CD8-positive, alpha-beta memory T cell (primary cell): Measurements from ENCODE around the gene RTCA. TPM values are rescaled to one million over a fixed set of nuclear protein-coding genes. Genes with fewer than 3 reads are reported as not detected.

Source experiments
- CTCF ChIA-PET: fragments of 350-600 bp; sonication (Branson Sonifier 250); formaldehyde crosslinking; loops from one replicate; lab custom pipeline; 2021; ENCODE audit warnings: antibody characterized with exemption; lab: Charles Lee
- POLR2A ChIA-PET: fragments of 350-600 bp; sonication (Branson Sonifier 250); formaldehyde crosslinking; loops from one replicate; lab custom pipeline; 2021; ENCODE audit warnings: antibody characterized with exemption; lab: Charles Lee
- DNase-seq, 5 donors: peaks; one replicate each; pipeline versions ENCODE4 v3.0.0 to v3.0.0-alpha.2; 2020 to 2022; ENCODE audit warnings: mixed read lengths in 1 of 5
- H3K27ac ChIP-seq: one replicate; pipeline ENCODE4 v1.7.0; 2013; ENCODE audit warnings: low read depth, mild to moderate bottlenecking, low read length, moderate library complexity
- H3K27me3 ChIP-seq: 2 replicates; pipeline ENCODE4 v1.7.0; 2013; ENCODE audit warnings: low read length, mild to moderate bottlenecking; ENCODE audit not compliant: insufficient read depth, poor library complexity, severe bottlenecking
- H3K36me3 ChIP-seq: 2 replicates; pipeline ENCODE4 v1.7.0; 2013; ENCODE audit warnings: mild to moderate bottlenecking, low read length, moderate library complexity; ENCODE audit not compliant: insufficient read depth
- H3K4me1 ChIP-seq: 2 replicates; pipeline ENCODE4 v1.7.0; 2013; ENCODE audit warnings: mild to moderate bottlenecking, low read length, moderate library complexity; ENCODE audit not compliant: insufficient read depth
- H3K4me3 ChIP-seq: 2 replicates; pipeline ENCODE4 v1.7.0; 2013; ENCODE audit warnings: mild to moderate bottlenecking, low read length
- H3K9me3 ChIP-seq: 2 replicates; pipeline ENCODE4 v1.7.0; 2013; ENCODE audit warnings: mild to moderate bottlenecking, low read length
- H3K27ac Mint-ChIP-seq, 8 donors: one replicate each; pipeline ENCODE4 v1.8.0; 2020 to 2021; ENCODE audit warnings: mixed read lengths in 8 of 8, mild to moderate bottlenecking in 6 of 8, inconsistent platforms in 3 of 8, moderate library complexity in 3 of 8
- H3K27me3 Mint-ChIP-seq, 2 donors: one replicate each; pipeline ENCODE4 v1.8.0; 2020 to 2021; ENCODE audit warnings: mixed read lengths in 2 of 2, mild to moderate bottlenecking in 1 of 2, moderate library complexity in 1 of 2
- H3K36me3 Mint-ChIP-seq, 3 donors: one replicate each; pipeline ENCODE4 v1.8.0; 2020 to 2021; ENCODE audit warnings: mixed read lengths in 3 of 3, inconsistent platforms in 1 of 3, mild to moderate bottlenecking in 1 of 3
- H3K4me1 Mint-ChIP-seq, 3 donors: one replicate each; pipeline ENCODE4 v1.8.0; 2020 to 2021; ENCODE audit warnings: mixed read lengths in 3 of 3, inconsistent platforms in 1 of 3, mild to moderate bottlenecking in 1 of 3
- H3K4me3 Mint-ChIP-seq, 7 donors: one replicate each; pipeline ENCODE4 v1.8.0; 2020 to 2021; ENCODE audit warnings: mixed read lengths in 7 of 7, mild to moderate bottlenecking in 6 of 7, moderate library complexity in 4 of 7, inconsistent platforms in 2 of 7
- H3K9me3 Mint-ChIP-seq, 5 donors: one replicate each; pipeline ENCODE4 v1.8.0; 2020 to 2022; ENCODE audit warnings: mixed read lengths in 5 of 5, mild to moderate bottlenecking in 3 of 5, moderate library complexity in 2 of 5, inconsistent platforms in 1 of 5
- polyA plus RNA-seq: library from polyadenylated mRNA; unstranded; fragments of 300-500 nt; fragmentation: Illumina TruSeq; gene quantifications from one replicate; pipeline ENCODE4 v1.2.3, GENCODE V29; 2021
- total RNA-seq, 2 experiments: library from RNA; stranded (reverse); gene quantifications; one replicate each; pipeline ENCODE4 v1.2.3, GENCODE V29; 2021

RTCA gene
- total RNA-seq (10 to 100 TPM; 64.5 to 68.3 TPM), polyA plus RNA-seq (25.2 TPM)

GRCh38 chr1:100265931-100266740, at the start of gene RTCA:
Gene RTCA, plus strand, starts transcription at chr1:100266216. Its CDS starts 160 bp downstream, at chr1:100266376.
- Histone ChIP-seq H3K27me3 (no peaks in the 10 kb centered on the region), H3K9me3 (no peaks in the 10 kb centered on the region), H3K27ac (peak within 1 kb of the TSS; percentile 93), H3K4me3 (peak within 1 kb of the TSS; percentile 97), H3K36me3 (peaks cover 8% of the 10 kb centered on the region), H3K4me1 (peaks cover 36% of the 10 kb centered on the region)
- peaks cover 0 to 3% (median 2%) of the 10 kb centered on the region in 5 donors for H3K9me3 Mint-ChIP-seq
- peaks cover 10 to 45% (median 16%) of the 10 kb centered on the region in 3 donors for H3K36me3 Mint-ChIP-seq
- DNase-seq = peak; percentile 93 to 98 (median 95)
- H3K4me1 Mint-ChIP-seq = peaks cover 45 to 60% (median 54%) of the 10 kb centered on the region in 3 donors
- POLR2A ChIA-PET = interaction anchor here (0.6 to 2.2 kb wide), 11 partner anchors 16 to 188 kb away, joined by 3 to 13 read pairs (median 3); partner anchors contain the start of genes CDC14A, DBT, SASS6 and TRMT13
- H3K27ac Mint-ChIP-seq = peak within 1 kb of the TSS; percentile 80 to 98 (median 98)
- CTCF ChIA-PET = interaction anchor here (0.7 to 2.6 kb wide), 10 partner anchors 16 to 194 kb away, joined by 3 to 11 read pairs (median 4); partner anchors contain the start of genes CDC14A and DBT
- peaks cover 0 to 4% of the 10 kb centered on the region in 2 donors for H3K27me3 Mint-ChIP-seq
- peak within 1 kb of the TSS; percentile 94 to 100 (median 100) for H3K4me3 Mint-ChIP-seq

GRCh38 chr1:100217834-100218233, 48.2 kb upstream of the RTCA start:
- ChIA-PET POLR2A (no interaction called here), CTCF (no interaction called here)
- H3K9me3 ChIP-seq = no peaks in the 10 kb centered on the region
- peaks cover 10% of the 10 kb centered on the region for H3K36me3 ChIP-seq
- no peak overlapping the region for H3K27ac ChIP-seq
- Mint-ChIP-seq H3K36me3 (peaks cover 12 to 61% (median 17%) of the 10 kb centered on the region in 3 donors), H3K27me3 (no peaks in the 10 kb centered on the region), H3K27ac (peak overlapping the region in 1 of 8 donors; percentile 29), H3K4me3 (no peak overlapping the region), H3K4me1 (peaks cover 5 to 17% (median 15%) of the 10 kb centered on the region in 3 donors), H3K9me3 (no peaks in the 10 kb centered on the region)
- H3K27me3 ChIP-seq = no peaks in the 10 kb centered on the region
- no peak for DNase-seq
- H3K4me1 ChIP-seq = no peaks in the 10 kb centered on the region
- no peak overlapping the region for H3K4me3 ChIP-seq

- peaks cover 12 to 53% (median 18%) of the 10 kb centered on the region in 3 donors for H3K36me3 Mint-ChIP-seq
- no peaks in the 10 kb centered on the region for H3K4me1 ChIP-seq
- ChIA-PET POLR2A (interaction anchor here (0.8 kb wide), 1 partner anchor 241 kb away, joined by 6 read pairs; no protein-coding TSS in a partner anchor), CTCF (no interaction called here)
- no peak overlapping the region for H3K4me3 ChIP-seq
- peaks cover 5 to 18% (median 15%) of the 10 kb centered on the region in 3 donors for H3K4me1 Mint-ChIP-seq
- H3K9me3 Mint-ChIP-seq = no peaks in the 10 kb centered on the region
- H3K36me3 ChIP-seq = peaks cover 2% of the 10 kb centered on the region
- no peaks in the 10 kb centered on the region for H3K27me3 Mint-ChIP-seq
- H3K27ac ChIP-seq = no peak overlapping the region
- H3K27me3 ChIP-seq = no peaks in the 10 kb centered on the region
- no peak for DNase-seq
- H3K27ac Mint-ChIP-seq = peak overlapping the region in 6 of 8 donors; percentile 40 to 81 (median 64)
- peak overlapping the region in 2 of 7 donors; percentile 3 to 28 for H3K4me3 Mint-ChIP-seq
- H3K9me3 ChIP-seq = no peaks in the 10 kb centered on the region
Observed at GRCh38 chr1:100219457-100219856, 46.6 kb upstream of the RTCA start.

GRCh38 chr1:100219883-100220282, 46.1 kb upstream of the RTCA start:
- Histone ChIP-seq H3K4me3 (no peak overlapping the region), H3K36me3 (no peaks in the 10 kb centered on the region), H3K27ac (no peak overlapping the region), H3K4me1 (no peaks in the 10 kb centered on the region), H3K27me3 (no peaks in the 10 kb centered on the region), H3K9me3 (no peaks in the 10 kb centered on the region)
- no peak for DNase-seq
- POLR2A ChIA-PET = no interaction called here
- H3K4me1 Mint-ChIP-seq = peaks cover 5 to 18% (median 15%) of the 10 kb centered on the region in 3 donors
- H3K4me3 Mint-ChIP-seq = peak overlapping the region in 1 of 7 donors; percentile 3
- H3K27ac Mint-ChIP-seq = peak overlapping the region in 6 of 8 donors; percentile 40 to 81 (median 64)
- peaks cover 12 to 49% (median 16%) of the 10 kb centered on the region in 3 donors for H3K36me3 Mint-ChIP-seq
- no peaks in the 10 kb centered on the region for H3K9me3 Mint-ChIP-seq
- CTCF ChIA-PET = no interaction called here
- H3K27me3 Mint-ChIP-seq = no peaks in the 10 kb centered on the region

- Histone ChIP-seq H3K27ac (no peak overlapping the region), H3K4me3 (no peak overlapping the region), H3K4me1 (no peaks in the 10 kb centered on the region), H3K9me3 (no peaks in the 10 kb centered on the region), H3K27me3 (no peaks in the 10 kb centered on the region), H3K36me3 (no peaks in the 10 kb centered on the region)
- H3K9me3 Mint-ChIP-seq = no peaks in the 10 kb centered on the region
- H3K4me1 Mint-ChIP-seq = peaks cover 5 to 18% (median 15%) of the 10 kb centered on the region in 3 donors
- peaks cover 12 to 41% (median 14%) of the 10 kb centered on the region in 3 donors for H3K36me3 Mint-ChIP-seq
- no peaks in the 10 kb centered on the region for H3K27me3 Mint-ChIP-seq
- CTCF ChIA-PET = interaction anchor here (0.9 to 1.2 kb wide), 3 partner anchors 10 to 15 kb away, joined by 3 read pairs; no protein-coding TSS in a partner anchor
- H3K4me3 Mint-ChIP-seq = no peak overlapping the region
- H3K27ac Mint-ChIP-seq = peak overlapping the region in 1 of 8 donors; percentile 25
- POLR2A ChIA-PET = no interaction called here
- DNase-seq = no peak
Observed at GRCh38 chr1:100222428-100222827, 43.6 kb upstream of the RTCA start.

GRCh38 chr1:100229681-100230443, 36.2 kb upstream of the RTCA start:
- Histone ChIP-seq H3K4me1 (no peaks in the 10 kb centered on the region), H3K36me3 (peaks cover 5% of the 10 kb centered on the region), H3K27me3 (no peaks in the 10 kb centered on the region), H3K9me3 (no peaks in the 10 kb centered on the region), H3K27ac (no peak overlapping the region), H3K4me3 (no peak overlapping the region)
- ChIA-PET POLR2A (no interaction called here), CTCF (no interaction called here)
- DNase-seq = no peak
- Mint-ChIP-seq H3K4me1 (no peaks in the 10 kb centered on the region), H3K36me3 (peaks cover 0 to 72% (median 24%) of the 10 kb centered on the region in 3 donors), H3K27me3 (no peaks in the 10 kb centered on the region), H3K9me3 (no peaks in the 10 kb centered on the region), H3K4me3 (no peak overlapping the region), H3K27ac (peak overlapping the region in 1 of 8 donors; percentile 4)

- POLR2A ChIA-PET = no interaction called here
Observed at GRCh38 chr1:100230765-100231164, 35.3 kb upstream of the RTCA start.

More at GRCh38 chr1:100230765-100231164, 35.3 kb upstream of the RTCA start:
- no peak overlapping the region for H3K27ac Mint-ChIP-seq
- H3K4me1 ChIP-seq = no peaks in the 10 kb centered on the region
- no peaks in the 10 kb centered on the region for H3K9me3 Mint-ChIP-seq
- no peak overlapping the region for H3K4me3 Mint-ChIP-seq
- DNase-seq = no peak
- no peaks in the 10 kb centered on the region for H3K27me3 Mint-ChIP-seq
- H3K9me3 ChIP-seq = no peaks in the 10 kb centered on the region
- H3K4me3 ChIP-seq = no peak overlapping the region
- CTCF ChIA-PET = no interaction called here
- H3K36me3 ChIP-seq = peaks cover 7% of the 10 kb centered on the region
- no peak overlapping the region for H3K27ac ChIP-seq
- no peaks in the 10 kb centered on the region for H3K27me3 ChIP-seq
- peaks cover 0 to 74% (median 23%) of the 10 kb centered on the region in 3 donors for H3K36me3 Mint-ChIP-seq
- peaks cover 0 to under 1% (median 0%) of the 10 kb centered on the region in 3 donors for H3K4me1 Mint-ChIP-seq
